Stimulated activated naive CD8-positive, alpha-beta T cell treated with anti-CD3 and anti-CD28 coated beads, Interleukin-15, Interleukin-2, amounts not matched to agents 100 U/mL and 50 U/mL, for 24 hours (primary cell): ENCODE results near the gene FKBP3.
A peak's percentile ranks its signal among the peaks of the same experiment; 100 is the strongest.
"Not testable (repeated sequence)": the region's sequence is repeated elsewhere in the genome, so short reads cannot be mapped to it uniquely, and the experiment has no call there.

ENCODE experiments used
- ATAC-seq: fragments of 150-1000 bp; cut with Tn5 transposase; one replicate; pipeline ENCODE4 v1.10.0; 2021
- DNase-seq: peaks from one replicate; pipeline ENCODE4 v3.0.0; 2021

Gene FKBP3

DNA sequence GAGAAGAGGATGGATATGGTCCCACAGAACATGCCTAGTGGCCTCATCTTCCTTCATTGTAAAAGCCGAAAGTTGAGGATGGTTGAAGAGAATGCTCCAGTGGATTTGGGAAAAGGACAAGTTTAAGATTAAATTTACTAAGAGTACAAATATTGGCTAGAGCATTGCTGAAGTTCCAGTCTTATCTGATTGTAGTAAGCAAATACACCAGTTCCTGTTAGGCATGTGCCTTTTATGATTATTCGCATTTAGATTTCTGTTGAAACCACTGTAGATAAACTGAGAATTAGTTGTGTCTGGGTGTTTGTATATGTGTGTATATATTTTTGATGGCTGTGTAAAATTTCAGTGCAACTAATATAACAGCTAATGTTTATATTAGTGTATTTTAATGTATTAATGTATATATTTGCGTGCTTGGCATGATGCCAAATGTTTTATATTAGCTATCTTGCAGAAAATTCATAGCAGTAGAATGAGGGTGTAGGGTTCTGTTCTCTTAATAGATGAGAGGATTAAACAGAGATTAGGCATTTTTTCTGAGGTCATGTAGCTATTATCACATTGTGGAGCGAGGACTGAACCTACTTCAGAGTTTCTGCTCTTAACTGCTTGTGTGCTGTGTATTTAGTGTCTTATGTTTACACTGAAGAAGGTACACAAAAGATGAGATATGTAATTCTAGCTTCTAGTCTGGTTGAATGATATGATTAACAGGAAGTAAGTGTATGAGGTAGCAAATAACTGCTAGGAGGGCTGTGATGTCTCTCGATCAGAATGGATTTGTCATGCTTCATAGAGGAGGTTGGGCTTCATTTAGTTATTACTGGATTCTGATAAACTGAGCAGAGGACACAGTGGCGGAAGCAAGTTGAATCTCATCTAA lies 21.1 kb downstream of the FKBP3 start:
- DNase-seq (no peak), ATAC-seq (peak; percentile 36)

DNA sequence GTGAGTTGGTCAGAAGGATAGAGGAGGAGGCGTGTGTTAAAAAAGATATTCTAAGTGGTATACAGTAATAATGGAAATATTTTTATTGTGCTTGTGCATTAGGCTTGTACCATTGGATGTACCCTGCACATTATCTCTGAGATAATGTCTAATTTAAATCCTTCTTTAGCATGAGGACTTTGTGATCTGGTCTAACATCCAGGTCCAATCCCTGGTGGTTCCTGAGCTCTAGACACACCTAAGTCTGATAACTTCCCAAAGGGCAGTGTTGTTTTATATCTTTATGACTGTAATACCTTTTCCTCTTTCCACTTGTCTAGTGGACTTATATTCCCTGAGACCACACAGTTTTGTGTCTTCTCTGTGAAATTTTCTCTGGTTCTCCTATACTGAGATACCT lies 29.7 kb downstream of the FKBP3 start:
- ATAC-seq (no peak), DNase-seq (no peak)

DNA sequence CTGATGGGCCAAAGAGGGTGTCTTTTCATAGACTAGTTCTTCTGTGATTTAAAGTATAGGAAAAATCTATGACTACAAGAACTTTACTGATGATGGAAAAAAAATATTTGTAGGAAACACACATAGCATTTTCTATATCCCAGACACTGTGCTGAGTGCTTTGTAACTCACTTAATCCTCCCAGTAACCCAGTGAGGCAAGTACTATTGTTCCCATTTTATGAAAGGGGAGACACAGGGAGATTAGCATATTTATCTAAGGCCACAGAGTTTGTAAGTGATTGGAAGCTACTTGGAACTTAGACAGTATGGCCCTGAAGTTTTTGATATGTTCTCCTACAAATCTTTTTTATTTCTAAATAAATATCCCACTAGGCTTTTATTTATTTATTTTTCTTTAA lies 30.5 kb downstream of the FKBP3 start:
- ATAC-seq (no peak), DNase-seq (no peak)

DNA sequence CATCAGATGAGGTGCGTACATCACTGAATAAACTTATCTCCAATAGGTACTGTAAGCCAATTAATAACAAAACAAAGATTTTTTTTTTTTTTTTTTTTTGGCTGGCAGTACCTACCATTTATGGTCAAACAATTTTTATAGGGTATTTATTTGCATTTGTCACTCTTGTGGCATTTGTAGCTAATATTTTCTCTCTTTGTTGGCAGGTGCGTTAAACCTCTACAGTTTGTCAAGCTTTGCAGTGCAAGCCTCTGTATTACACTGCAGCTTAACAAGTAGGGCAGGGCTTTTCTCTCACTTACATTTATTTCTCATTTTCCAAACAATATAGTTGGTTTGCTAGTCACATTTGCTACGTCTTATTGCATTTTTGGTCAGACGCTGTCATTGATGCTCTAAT lies 38.1 kb downstream of the FKBP3 start:
- no peak for DNase-seq
- ATAC-seq, result no peak

DNA sequence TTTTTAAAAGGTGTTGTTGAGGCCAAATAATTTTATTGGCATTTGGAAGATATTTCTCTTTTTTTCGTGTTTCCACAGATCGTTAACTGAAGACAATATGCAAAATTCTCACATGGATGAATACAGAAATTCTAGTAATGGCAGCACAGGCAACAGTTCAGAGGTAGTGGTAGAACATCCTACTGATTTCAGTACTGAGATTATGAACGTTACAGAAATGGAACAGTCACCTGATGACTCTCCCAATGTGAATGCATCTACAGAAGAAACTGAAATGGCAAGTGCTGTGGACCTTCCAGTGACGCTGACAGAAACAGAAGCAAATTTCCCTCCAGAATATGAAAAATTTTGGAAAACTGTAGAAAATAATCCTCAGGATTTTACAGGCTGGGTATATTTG lies 39.1 kb downstream of the FKBP3 start:
- no peak for ATAC-seq

DNA sequence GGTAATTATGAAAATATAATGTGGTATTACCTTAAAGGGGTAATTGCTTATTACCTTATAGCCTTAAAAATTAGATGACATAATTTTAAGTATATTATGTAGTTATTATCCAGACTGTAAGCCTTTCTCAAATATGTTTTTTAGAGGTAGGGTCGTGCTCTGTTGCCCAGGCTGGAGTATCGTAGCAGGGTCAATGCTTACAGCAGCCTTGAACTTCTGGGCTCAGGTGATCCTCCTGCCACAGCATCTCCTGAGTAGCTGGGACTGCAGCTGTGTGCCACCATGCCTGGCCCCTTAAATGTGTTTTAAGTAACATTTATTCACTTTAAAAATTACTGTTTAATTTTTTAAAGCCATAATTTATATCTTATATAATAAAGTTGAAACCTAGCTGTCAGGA lies 40.0 kb downstream of the FKBP3 start:
- DNase-seq, result no peak
- ATAC-seq, result no peak

More for the DNA sequence above, 39.1 kb downstream of the FKBP3 start:
- no peak for DNase-seq

DNA sequence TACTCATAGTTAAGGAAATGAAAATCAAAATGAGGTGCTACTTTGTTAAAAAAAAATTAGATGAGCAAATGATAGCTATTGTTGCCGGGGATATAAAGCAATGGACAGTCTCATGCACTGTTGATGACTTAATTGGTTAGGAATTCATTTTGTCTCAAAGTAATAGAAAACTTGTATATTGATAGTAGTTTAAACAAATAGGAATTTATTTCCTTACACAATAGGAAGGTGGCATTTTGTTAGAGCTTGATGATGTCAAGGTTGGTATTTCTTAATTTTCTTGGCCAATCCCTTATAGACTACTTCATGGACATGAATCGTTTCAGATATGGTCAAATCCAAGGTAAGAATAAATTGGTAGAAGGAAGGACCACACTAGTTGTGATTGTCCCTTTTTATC lies 42.6 kb downstream of the FKBP3 start:
- DNase-seq (no peak), ATAC-seq (no peak)

DNA sequence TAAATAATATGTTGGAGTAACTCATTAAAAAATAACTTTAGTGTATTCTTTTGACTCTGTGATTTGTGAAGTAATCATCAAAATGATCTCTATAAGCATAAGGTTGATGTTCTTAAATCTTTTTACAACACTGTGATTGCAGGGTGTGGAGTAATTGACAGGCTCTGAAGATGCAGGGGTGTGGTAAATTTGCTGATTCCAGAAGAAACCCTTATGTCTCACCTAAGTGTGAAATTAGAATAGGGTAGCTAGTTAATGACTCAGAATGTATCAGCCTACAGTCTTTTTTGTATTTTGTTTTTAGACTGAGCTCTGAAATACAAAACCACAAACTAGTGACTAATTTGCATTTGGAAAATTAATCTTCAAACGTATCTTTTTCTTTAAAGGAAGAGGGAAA lies 44.5 kb downstream of the FKBP3 start:
- ATAC-seq, result peak; percentile 98
- DNase-seq, result no peak

DNA sequence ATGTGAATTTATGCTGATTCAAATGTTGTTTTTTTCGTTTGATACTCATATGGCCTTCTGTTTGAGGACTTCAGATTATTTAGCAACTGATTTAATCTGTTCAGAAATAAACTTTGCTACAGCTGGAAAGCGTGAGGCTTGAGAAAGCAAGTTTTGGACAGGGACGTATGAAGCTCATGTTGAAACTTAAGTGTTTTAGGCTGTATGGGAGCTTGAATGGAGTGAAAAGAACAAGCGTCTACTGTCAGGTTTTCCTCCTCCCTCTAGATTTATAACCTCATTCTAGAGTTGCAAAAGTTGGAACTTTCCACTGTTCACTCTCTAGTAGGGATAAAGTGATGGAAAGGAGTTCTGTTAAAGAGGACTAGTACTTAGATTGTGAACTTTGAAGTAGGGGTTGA lies 49.3 kb downstream of the FKBP3 start:
- no peak for ATAC-seq
- no peak for DNase-seq

DNA sequence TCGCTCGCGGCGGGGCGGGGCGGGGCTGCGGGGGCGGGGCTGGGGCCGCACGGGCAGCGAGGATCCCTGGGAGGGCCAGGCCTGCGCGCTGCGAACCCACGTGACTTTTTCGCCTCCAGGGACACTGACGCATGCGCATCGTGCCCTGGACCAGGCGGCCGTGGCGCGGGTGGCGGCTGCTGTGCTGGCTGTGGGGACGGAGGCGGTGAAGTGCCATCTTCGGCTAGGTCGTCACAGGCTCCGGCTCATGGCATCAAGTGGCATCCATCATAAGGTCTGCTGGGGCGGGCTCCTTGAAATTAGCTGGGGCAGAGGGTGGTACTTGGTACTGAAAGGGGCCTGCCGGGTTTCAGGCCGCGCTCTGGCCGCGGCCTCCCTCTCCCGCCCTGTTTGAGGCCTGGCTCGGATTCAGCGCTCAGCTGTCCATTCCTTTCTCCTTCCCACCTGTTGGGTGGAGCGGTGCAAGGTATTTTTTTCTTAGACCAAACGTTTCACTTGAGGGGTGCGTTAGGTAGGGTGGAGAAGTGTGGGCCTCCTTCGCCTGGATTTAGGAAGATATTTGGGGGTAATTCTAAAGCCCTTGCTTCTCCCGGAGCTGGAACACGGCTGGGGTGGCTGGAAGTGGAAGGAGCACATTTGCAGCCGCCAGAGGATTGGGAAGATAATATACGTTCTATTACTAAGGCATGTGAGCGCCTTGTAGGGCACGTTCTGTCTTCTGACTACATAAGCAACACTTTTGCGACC lies 50.1 kb downstream of the FKBP3 start, which contains the start of gene PRPF39:
TSS of gene PRPF39 (plus strand) at position 141 of the 747 bp plus-strand sequence. CDS start 11,124 bp downstream, outside the sequence.
- DNase-seq, result peak; percentile 97
- ATAC-seq, result peak; percentile 97

DNA sequence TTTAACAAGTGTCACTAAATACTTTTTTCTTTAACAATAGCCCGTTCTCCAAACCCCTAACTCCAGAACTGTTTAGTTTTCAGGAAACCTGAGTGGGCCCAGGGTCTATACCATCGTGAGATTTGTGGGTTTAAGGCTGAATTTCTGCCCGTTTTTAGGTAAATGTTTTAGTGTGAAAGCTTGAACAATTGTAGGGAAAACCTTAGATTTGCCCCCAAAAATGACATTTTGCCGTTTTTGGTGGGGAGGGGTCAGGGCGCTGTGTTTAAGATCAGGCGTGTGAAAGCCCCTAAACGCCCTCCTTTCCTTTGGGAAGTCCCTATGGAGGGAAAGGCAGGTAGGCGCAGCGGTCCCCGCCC lies 50.7 kb downstream of the FKBP3 start:
- DNase-seq (no peak), ATAC-seq (peak; percentile 2)

DNA sequence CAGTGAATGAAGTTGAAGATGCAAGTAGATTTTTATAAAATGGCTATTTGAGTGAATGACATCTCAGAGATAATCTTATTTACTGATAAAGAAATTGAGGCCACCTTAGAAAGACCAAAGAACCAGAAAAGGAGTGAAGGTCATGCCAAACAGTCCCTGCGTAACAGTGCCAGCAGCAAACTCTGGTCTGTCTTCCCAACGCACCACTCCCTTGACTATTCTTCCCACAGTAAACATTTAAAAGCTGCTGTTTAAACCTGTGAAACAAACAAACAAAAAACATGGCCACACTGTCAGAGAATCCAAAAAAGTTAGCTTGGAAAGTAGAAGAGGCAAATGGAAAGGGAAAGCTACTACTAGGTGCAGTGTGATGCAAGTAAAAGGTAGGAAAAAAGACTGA lies 51.9 kb downstream of the FKBP3 start:
- DNase-seq, result no peak

DNA sequence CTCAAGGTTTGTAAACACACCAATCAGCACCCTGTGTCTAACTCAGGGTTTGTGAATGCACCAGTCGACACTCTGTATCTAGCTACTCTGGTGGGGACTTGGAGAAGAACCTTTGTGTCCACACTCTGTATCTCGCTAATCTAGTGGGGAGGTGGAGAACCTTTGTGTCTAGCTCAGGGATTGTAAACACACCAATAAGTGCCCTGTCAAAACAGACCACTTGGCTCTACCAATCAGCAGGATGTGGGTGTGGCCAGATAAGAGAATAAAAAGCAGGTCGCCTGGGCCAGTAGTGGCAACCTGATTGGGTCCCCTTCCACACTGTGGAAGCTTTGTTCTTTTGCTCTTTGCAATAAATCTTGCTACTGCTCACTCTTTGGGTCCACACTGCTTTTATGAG lies 53.2 kb downstream of the FKBP3 start:
- not testable (repeated sequence) for ATAC-seq, DNase-seq

More for the DNA sequence above, 51.9 kb downstream of the FKBP3 start:
- no peak for ATAC-seq

DNA sequence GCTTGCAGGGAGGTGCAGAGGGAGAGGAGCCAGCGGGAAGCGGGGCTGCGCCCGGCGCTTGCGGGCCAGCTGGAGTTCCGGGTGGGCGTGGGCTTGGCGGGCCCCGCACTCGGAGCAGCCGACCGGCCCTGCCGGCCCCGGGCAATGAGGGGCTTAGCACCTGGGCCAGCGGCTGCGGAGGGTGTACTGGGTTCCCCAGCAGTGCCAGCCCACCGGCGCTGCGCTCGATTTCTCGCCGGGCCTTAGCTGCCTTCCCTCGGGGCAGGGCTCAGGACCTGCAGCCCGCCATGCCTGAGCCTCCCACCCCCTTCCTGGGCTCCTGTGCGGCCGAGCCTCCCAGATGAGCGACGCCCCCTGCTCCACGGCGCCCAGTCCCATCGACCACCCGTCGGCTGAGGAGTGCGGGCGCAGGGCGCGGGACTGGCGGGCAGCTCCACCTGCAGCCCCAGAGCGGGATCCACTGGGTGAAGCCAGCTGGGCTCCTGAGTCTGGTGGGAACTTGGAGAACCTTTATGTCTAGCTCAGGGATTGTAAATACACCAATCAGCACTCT lies 53.8 kb downstream of the FKBP3 start:
- ATAC-seq, DNase-seq: not testable (repeated sequence)

DNA sequence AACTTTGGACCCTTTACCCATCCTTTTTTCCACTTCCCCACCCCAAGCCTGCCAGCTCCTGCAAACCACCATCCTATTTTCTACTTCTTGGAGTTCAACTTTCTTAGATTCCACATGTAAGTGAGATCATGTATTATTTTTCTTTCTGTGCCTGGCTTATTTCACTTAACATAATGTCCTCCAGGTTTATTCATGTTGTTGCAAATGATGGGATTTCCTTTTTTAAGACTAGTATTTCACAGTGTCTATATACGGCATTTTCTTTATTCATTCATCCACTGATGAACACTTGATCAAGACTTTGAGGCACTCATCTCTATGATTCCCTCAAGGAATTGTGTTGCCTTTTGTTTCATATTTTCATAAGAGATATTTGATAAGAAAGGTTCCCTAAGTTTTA lies 56.0 kb downstream of the FKBP3 start:
- ATAC-seq, result no peak
- no peak for DNase-seq

DNA sequence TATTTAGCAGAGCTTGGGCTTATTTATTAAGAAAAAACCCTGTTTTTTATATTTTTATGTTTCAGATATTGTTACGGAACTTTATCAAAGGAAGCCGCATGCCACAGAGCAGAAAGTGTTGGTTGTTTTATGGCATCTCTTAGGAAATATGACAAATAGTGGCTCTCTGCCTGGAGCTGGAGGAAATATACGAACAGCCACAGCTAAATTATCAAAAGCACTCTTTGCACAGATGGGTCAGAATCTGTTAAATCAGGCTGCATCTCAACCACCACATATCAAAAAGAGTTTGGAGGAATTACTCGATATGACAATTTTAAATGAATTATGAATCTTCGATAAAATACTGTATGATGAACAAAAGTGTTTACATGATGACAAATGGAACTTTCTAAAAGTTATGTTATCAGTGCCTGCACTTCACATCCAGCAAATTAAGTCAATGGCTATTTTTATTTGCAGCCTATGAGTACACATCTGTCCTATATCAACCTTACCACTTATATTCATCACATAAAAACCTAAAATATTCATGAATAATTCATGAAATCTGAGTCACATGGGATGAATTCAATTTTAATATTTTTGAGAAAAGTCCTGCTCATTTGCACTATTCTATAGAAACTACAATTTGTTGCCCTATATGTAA lies 60.9 kb downstream of the FKBP3 start:
- DNase-seq, result no peak
- ATAC-seq, result no peak

DNA sequence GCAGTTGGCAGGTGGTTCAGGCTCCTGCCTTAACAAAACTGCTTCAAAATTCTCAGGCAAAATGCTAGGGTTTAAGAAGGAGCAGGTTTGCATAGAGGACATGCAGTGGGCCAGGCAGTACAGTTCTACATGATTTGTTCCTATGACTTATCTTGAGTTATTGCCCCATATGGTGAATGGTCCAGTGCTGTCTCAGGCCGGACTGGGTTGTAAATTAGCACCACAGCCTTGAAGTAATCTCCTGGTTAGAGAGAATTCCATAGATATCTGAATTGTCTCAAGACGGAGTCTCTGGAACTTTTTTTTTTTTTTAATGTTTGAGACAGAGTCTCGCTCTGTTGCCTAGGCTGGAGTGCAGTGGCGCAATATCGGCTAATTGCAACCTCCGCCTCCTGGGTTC lies 62.2 kb downstream of the FKBP3 start:
- DNase-seq, result no peak
- ATAC-seq, result no peak

DNA sequence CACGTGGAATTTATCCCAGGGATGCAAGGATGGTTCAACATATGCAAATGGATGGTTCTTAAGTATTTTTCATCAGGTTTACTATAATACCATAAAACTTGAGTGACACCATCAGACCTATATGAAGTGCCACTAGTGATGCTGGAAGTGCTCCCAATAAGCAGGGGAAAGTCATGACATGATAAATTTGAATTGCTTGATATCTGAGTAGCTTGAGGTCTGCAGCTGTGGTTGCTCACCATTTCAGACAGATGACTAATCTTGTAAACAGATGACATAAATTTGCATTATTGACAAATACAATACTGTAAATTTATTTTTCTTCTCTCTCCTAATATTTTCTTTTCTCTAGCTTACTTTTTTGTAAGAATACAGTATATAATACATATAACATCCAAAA lies 64.1 kb downstream of the FKBP3 start:
- DNase-seq, result no peak
- ATAC-seq, result no peak

DNA sequence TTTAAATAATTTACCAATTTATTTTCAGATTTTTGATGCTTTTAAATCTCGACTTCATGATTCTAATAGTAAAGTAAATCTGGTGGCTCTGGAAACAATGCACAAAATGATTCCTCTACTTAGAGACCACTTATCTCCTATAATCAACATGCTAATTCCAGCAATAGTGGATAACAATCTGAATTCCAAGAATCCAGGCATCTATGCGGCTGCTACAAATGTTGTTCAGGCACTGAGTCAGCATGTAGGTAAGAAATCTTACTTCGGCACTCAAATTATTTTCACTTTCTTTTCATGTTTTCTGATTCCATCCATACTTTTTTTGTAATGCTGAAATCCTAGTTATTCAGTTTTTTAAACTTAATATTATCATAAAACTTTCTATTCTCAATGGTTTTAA lies 65.9 kb downstream of the FKBP3 start:
- ATAC-seq (no peak), DNase-seq (no peak)

DNA sequence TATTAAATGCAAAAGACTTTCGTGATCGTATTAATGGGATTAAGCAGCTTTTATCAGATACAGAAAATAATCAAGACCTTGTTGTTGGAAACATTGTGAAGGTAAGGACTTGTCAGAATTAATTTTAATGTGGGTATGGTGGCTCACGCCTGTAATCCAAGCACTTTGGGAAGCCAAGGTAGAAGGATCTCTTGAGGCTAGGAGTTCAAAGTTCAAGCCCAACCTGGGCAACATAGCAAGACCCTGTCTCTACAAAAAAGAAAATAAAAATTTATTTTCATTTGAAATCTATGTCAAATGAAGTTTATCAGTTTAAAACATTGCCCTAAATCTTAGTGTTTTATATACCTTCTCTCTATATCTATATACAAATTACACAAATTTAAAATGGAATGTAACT lies 67.6 kb downstream of the FKBP3 start:
- DNase-seq, result no peak
- ATAC-seq, result no peak

DNA sequence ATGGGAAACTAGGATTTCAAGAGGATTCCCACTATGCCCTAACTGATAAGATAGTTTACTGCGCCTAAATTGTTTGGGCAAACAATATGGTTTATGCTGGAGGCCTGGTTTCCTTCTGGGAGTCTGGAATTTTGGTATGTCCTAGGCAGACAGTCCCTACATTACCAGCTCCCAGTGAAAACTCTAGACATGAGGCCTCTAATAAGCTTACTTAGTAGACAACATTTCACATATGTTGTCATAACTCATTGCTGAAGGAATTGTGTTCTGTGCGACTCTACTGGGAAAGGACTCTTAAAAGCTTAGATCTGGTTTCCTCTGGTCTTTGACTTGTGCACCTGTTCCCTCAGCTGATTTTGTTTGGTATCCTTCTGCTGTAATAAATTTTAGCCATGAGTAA lies 68.3 kb downstream of the FKBP3 start:
- DNase-seq, result no peak
- no peak for ATAC-seq
